ENCODE measurements around the gene A2M.

The A2M gene

DNA sequence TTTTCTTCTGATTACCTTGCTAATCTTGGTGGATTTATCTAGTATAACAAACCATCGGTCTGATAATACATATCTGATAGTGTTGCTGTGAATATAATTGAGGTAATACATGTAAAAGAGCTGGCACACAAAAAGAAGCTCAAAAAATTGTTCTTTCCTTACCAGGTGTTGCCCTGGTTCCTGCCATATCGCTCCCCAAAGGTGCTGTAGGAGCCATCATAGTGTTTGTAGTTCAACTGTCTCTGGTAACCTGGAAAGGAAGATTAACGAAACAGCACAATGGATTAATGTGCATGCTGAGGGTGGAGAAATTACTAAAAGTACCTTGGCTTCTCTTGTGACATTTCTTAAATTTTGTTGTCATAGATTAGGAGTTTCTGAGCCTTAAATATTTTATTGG lies 36.6 kb downstream of the A2M start:
- TF ChIP-seq, protein P1, sequence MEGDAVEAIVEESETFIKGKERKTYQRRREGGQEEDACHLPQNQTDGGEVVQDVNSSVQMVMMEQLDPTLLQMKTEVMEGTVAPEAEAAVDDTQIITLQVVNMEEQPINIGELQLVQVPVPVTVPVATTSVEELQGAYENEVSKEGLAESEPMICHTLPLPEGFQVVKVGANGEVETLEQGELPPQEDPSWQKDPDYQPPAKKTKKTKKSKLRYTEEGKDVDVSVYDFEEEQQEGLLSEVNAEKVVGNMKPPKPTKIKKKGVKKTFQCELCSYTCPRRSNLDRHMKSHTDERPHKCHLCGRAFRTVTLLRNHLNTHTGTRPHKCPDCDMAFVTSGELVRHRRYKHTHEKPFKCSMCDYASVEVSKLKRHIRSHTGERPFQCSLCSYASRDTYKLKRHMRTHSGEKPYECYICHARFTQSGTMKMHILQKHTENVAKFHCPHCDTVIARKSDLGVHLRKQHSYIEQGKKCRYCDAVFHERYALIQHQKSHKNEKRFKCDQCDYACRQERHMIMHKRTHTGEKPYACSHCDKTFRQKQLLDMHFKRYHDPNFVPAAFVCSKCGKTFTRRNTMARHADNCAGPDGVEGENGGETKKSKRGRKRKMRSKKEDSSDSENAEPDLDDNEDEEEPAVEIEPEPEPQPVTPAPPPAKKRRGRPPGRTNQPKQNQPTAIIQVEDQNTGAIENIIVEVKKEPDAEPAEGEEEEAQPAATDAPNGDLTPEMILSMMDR (IDR thresholded peaks at IDR 0.05; ENCODE audit: low read depth, low read length): no peak
- no peak overlapping the region for H3K4me3 ChIP-seq (ENCODE audit: low read depth, low read length)

DNA sequence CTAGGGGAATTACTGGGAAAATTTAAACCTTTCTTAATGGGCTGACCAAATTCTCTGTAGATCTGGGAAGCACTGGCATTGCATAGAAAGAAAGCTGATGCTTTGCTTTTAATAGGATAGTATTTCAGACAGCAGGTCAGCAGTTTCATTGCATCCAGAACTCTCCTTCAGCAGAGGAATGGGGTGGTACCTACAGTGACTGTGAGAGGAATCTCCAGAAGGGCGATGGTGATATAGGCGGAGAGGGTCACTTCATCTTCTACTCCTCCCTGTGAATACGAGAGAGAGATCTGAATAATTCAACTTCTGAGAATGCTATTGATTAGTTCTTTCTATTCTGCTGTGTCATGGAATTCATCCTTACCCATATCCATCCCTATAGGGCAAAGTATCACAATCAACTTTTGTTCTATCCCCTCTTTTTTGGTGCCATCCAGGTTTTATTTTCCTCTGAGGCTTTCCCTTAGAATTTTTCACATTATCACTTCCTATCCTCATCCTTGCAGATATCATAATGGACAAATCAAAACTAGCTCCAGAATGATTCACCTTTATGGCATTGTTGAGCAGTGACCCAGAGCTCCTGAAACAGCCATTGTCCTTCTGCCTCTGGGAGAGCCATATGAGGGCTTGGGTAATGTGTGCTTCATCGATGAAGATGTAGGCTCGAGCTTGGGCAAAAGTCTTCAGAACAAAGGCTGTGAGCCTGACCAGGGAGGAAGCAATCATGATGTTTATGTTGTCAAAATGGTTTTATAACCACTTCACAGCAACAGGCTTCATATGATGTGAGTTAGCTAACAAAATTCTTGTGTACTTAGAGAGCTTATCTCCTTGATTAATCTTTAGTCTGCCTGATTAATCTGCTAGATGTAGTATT lies 38.3 kb downstream of the A2M start:
- no peak overlapping the region for H3K4me3 ChIP-seq (ENCODE audit: low read depth, low read length)
- TF ChIP-seq, protein P1 (IDR thresholded peaks at IDR 0.05; ENCODE audit: low read depth, low read length): no peak

DNA sequence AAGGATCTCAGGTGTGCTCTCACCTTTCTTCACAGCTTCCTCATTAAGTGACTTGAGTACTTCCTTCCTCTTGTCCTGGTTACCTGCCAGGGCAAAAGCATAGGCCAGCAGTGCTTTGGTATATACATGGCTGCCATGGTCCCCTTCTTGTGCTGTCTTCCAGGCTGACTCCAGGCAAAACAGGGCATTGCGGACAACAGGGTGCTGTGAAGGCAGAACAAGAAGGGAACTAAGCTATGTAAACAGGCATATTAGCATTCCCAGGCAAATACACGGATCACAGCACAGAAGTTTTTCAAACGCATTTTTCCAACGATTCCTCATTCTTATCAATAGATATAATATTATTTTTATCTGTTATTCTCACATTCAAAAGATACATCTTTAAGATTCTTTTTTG lies 39.0 kb downstream of the A2M start:
- TF ChIP-seq, protein P1 (IDR thresholded peaks at IDR 0.05; ENCODE audit: low read depth, low read length): no peak

DNA sequence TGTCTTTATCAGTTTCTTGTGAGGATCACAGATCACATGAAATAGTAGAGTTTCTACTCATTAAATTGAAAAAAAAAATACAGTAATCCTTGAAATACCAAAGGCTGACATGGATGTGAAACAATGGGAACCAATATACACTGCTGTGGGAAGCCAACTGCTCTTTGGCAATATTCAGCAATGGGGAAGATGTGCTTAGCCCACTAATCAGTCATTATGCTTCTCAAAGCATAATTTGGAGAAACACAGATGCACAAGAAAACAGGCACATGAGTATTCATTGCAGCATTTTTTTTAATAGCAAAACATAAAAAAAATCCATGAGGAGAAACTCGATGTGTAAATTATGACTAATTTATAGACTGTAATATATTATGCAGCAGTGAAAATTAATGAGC lies 40.6 kb downstream of the A2M start:
- TF ChIP-seq, protein P1 (IDR thresholded peaks at IDR 0.05; ENCODE audit: low read depth, low read length): no peak
- H3K4me3 ChIP-seq (ENCODE audit: low read depth, low read length): no peak overlapping the region

More for the DNA sequence above, 39.0 kb downstream of the A2M start:
- no peak overlapping the region for H3K4me3 ChIP-seq (ENCODE audit: low read depth, low read length)

DNA sequence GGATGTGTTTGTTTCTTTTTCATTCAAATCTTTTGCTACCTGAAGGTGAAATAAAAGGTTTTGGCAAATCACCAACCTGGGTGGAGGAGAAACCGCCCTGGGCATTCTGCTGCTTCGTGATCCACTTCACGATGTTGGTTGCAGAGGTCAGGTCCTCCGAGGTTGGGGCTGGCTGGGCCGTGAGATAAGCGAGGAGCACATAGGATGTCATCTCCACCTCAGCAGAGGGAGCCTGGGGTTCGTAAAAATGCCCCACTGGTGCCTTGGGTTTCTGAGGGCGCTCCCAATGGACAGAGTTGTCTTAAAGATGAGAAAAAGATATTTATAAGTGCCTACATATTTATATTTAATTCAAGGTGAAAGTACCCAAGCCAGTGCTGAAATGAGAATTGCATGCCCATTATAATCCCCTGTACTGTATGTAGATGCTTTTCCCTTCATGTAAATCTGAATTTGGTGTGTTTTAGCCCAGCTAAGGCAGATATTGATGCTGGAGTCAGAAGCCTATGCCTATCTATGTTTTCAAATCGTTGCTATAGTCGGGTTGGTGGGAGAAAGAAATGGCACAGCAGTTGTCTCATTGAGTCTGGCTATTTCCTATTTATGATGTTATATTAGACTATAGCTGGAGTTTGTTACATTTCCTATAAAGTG lies 41.1 kb downstream of the A2M start:
- H3K4me3 ChIP-seq (ENCODE audit: low read depth, low read length): no peak overlapping the region
- TF ChIP-seq, protein P1 (IDR thresholded peaks at IDR 0.05; ENCODE audit: low read depth, low read length): no peak

DNA sequence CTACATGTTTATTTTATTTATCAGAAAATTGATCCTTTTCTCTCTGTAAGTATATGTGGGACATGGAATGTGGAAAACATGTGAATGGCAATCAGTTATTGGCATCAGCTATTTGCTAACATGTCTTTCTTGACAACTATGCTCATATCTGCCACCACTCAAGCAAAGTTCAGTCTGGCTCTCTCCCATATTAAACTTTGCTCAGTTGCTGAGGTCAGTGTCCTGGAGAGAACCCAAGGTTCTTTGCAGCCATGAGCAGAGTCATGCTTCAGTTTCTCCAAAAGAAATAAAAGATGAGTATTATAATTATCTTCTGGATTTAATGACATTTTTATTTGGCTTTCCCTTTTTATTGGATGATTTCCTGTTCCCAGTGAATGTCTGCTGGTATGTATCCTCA lies 42.6 kb downstream of the A2M start:
- no peak overlapping the region for H3K4me3 ChIP-seq (ENCODE audit: low read depth, low read length)
- TF ChIP-seq, protein P1 (IDR thresholded peaks at IDR 0.05; ENCODE audit: low read depth, low read length): no peak

DNA sequence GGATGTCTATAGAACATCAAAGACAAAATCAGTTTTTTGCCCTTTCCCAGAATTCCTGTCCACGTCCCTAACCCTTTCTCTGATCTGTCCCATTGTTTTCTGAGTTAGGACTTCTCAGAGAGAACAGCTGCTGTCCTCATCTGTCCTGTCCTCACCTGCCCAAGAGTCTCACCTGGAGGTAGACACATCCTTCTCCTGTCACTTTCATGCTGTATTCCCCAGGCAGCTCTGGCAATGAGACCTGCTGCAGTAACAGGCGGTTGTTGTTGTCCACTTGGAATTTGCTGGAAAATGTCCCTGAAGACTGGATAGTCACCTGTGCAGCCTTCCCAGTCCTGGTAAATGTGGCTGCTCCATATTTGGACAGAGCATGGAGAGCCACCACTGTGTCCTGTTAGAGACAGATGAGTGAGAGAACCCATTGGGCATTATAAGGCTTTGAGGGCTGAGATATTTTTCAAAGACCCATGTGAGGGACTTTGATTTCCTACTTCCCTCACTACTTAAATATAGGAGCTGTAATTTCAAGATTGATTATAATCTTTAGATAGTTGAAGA lies 43.2 kb downstream of the A2M start:
- H3K4me3 ChIP-seq (ENCODE audit: low read depth, low read length): no peak overlapping the region
- TF ChIP-seq, protein P1 (IDR thresholded peaks at IDR 0.05; ENCODE audit: low read depth, low read length): no peak

Measured in WI38 (cell line).